GM06990 (cell line): ENCODE results near the gene FBXO42.

ENCODE experiments used
- DNase-seq: peaks from one replicate; pipeline ENCODE4 v3.0.0-alpha.2; 2011; ENCODE audit not compliant: insufficient read length; ENCODE audit errors: extremely low read depth
- H3K27me3 ChIP-seq: replicated peaks from 2 replicates; pipeline ENCODE4 v1.6.0; 2011; ENCODE audit warnings: low read length; ENCODE audit not compliant: control insufficient read depth, insufficient read depth
- H3K36me3 ChIP-seq: 2 replicates; pipeline ENCODE4 v1.5.1; 2011; ENCODE audit warnings: low read length; ENCODE audit not compliant: control insufficient read depth, insufficient read depth
- H3K4me3 ChIP-seq: replicated peaks from 2 replicates; pipeline ENCODE4 v1.5.1; 2011; ENCODE audit warnings: low read depth, mild to moderate bottlenecking, control low read depth, low read length
- CTCF ChIP-seq: IDR thresholded peaks from 2 replicates; pipeline ENCODE4 v1.5.1; 2011; ENCODE audit warnings: low read length, control low read depth, mild to moderate bottlenecking, inconsistent platforms; ENCODE audit not compliant: insufficient read depth, poor library complexity, severe bottlenecking

FBXO42 gene

GRCh38 chr1:16213013-16213412 is 139.3 kb downstream of the FBXO42 start:
- no peaks in the 10 kb centered on the region for H3K36me3 ChIP-seq
- DNase-seq = no peak
- TF ChIP-seq CTCF = no peak
- no peaks in the 10 kb centered on the region; the same call in 1 of the 2 replicates for H3K27me3 ChIP-seq
- no peak overlapping the region for H3K4me3 ChIP-seq

- no peak for TF ChIP-seq CTCF
- DNase-seq = no peak
- Histone ChIP-seq H3K27me3 (no peaks in the 10 kb centered on the region; the same call in 1 of the 2 replicates), H3K4me3 (no peak within 1 kb of the TSS), H3K36me3 (no peaks in the 10 kb centered on the region)
Measured at GRCh38 chr1:16212251-16212961, 139.9 kb downstream of the FBXO42 start, which contains the start of gene ARHGEF19. ARHGEF19 (minus strand) TSS chr1:16212652; CDS start chr1:16209054, 3,598 bp downstream.

GRCh38 chr1:16211824-16212223 is 140.5 kb downstream of the FBXO42 start:
- no peak overlapping the region for H3K4me3 ChIP-seq
- H3K36me3 ChIP-seq = no peaks in the 10 kb centered on the region
- no peaks in the 10 kb centered on the region; the same call in 1 of the 2 replicates for H3K27me3 ChIP-seq
- DNase-seq = no peak
- TF ChIP-seq CTCF = no peak

- no peaks in the 10 kb centered on the region for H3K36me3 ChIP-seq
- no peak for TF ChIP-seq CTCF
- DNase-seq = no peak
- H3K4me3 ChIP-seq = no peak overlapping the region
- no peaks in the 10 kb centered on the region for H3K27me3 ChIP-seq
Measured at GRCh38 chr1:16210581-16210980, 141.7 kb downstream of the FBXO42 start.

GRCh38 chr1:16209847-16210407 is 142.4 kb downstream of the FBXO42 start:
- TF ChIP-seq CTCF = no peak
- H3K27me3 ChIP-seq = no peaks in the 10 kb centered on the region
- no peak overlapping the region for H3K4me3 ChIP-seq
- no peaks in the 10 kb centered on the region for H3K36me3 ChIP-seq
- no peak for DNase-seq
